Cardiac fibroblast (primary cell): Measurements from ENCODE around the gene PRKN.

Experiments used
- DNase-seq, 2 donors: peaks; one replicate each; pipeline versions ENCODE4 v3.0.0 to v3.0.0-alpha.2; 2010; ENCODE audit warnings: low read depth in 2 of 2
- H3K4me3 ChIP-seq, 2 donors: replicated peaks in 1 of 2; 1 replicate in 1 of 2; 2 replicates in 1 of 2; pipeline ENCODE4 v1.5.1; 2011; ENCODE audit warnings: low read depth in 2 of 2, low read length in 2 of 2, mild to moderate bottlenecking in 2 of 2, moderate library complexity in 1 of 2
- TF ChIP-seq, protein P1 (sequence below): IDR thresholded peaks from one replicate; pipeline ENCODE4 v1.5.1; 2011; ENCODE audit warnings: low read depth, mild to moderate bottlenecking, low read length, inconsistent platforms

Gene PRKN

DNA sequence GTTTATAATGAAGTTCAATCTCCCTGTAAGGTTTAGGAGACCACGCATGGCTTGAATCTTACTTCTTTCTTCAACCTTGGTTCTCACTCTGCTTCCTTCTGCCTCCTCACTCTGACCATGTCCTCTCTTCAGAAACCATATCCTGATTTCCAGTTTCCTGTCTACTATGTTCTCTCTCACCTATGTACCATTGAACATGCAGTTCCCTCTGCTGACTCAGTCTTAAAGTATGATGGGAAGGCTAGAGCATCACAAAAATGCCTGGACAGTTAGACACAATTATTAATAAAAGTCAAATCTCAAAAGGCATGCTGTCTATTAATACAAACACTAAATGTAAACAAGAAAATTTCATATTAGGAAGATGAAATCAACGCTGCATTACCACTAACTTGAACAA is 151.6 kb downstream of the PRKN start:
- TF ChIP-seq, protein P1, sequence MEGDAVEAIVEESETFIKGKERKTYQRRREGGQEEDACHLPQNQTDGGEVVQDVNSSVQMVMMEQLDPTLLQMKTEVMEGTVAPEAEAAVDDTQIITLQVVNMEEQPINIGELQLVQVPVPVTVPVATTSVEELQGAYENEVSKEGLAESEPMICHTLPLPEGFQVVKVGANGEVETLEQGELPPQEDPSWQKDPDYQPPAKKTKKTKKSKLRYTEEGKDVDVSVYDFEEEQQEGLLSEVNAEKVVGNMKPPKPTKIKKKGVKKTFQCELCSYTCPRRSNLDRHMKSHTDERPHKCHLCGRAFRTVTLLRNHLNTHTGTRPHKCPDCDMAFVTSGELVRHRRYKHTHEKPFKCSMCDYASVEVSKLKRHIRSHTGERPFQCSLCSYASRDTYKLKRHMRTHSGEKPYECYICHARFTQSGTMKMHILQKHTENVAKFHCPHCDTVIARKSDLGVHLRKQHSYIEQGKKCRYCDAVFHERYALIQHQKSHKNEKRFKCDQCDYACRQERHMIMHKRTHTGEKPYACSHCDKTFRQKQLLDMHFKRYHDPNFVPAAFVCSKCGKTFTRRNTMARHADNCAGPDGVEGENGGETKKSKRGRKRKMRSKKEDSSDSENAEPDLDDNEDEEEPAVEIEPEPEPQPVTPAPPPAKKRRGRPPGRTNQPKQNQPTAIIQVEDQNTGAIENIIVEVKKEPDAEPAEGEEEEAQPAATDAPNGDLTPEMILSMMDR, result no peak
- H3K4me3 ChIP-seq, result no peak overlapping the region
- no peak for DNase-seq

DNA sequence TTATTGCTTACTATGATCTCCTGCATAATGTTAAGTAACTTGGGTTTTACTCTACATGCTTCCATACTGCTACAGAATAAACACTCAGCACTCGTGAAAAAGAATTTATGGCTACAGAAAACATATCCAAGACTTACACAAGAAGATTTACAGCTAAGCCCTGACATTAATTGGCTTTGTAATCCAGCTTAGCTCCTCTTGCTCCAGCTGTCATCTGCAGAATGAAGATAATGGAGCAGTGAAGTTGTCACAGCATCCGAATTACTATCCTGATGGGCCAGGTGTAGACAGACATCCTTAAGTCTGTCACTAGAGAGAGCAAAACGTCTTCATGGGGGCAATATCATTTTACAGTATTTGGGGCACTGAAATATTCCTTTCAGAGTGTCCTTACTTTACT is 155.3 kb downstream of the PRKN start:
- TF ChIP-seq, protein P1, result no peak
- DNase-seq, result no peak
- H3K4me3 ChIP-seq, result no peak overlapping the region

DNA sequence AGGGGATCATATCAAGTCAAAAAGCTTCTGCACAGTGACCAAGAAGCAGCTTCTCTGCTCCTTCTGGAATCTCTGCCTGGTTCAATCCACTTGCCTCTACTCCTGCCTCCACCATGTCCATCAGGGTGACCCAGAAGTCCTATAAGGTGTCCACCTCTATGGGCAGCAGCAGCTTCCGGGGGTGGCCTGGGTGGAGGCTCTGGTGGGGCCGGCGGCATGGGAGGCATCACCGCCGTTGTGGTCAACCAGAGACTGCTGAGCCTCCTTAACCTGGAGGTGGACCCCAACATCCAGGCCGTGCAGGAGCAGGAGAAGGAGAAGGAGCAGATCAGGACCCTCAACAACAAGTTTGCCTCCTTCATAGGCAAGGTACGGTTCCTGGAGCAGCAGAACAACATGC is 159.3 kb downstream of the PRKN start:
- no peak for DNase-seq
- TF ChIP-seq, protein P1, result no peak
- H3K4me3 ChIP-seq, result no peak overlapping the region

DNA sequence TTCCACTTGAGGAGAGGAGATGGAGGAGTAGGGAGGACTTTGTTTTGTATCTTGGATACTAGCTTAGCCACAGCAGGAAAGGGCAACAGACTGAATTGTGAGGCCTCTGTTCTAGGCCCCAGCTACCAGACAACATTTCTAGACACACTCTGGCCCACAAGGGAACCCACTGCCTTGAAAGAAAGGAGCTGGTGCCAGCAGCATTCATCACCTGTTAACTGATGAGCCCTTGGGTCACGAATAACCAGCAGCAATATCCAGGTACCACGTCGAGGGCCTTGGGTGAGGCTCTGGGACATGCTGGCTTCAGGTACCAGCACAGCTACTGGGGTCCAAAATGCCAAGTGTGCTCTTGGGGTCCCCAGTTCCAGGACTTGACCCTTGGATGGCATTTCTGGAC is 165.5 kb downstream of the PRKN start:
- TF ChIP-seq, protein P1, result no peak
- no peak overlapping the region for H3K4me3 ChIP-seq
- no peak for DNase-seq

DNA sequence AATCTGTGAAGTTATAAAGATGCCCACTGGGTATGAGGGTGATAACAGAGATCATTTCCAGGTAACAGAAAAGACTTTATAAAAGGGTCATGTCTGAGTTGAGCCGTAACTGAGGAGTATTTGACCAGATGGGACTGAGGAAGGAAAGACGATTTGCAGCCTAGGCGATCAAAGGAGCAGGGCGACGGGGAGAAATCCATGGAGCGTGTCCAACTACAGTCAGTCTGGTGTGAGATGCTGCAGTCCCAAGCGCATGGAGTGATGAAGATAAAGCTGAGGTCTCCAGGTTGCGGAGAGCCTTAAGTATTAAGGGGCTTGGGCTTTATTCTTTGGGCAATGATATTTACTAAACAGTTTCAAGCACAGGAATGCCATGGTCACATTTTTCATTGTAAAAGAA is 166.7 kb downstream of the PRKN start:
- TF ChIP-seq, protein P1, result no peak
- H3K4me3 ChIP-seq, result no peak overlapping the region
- DNase-seq, result no peak

DNA sequence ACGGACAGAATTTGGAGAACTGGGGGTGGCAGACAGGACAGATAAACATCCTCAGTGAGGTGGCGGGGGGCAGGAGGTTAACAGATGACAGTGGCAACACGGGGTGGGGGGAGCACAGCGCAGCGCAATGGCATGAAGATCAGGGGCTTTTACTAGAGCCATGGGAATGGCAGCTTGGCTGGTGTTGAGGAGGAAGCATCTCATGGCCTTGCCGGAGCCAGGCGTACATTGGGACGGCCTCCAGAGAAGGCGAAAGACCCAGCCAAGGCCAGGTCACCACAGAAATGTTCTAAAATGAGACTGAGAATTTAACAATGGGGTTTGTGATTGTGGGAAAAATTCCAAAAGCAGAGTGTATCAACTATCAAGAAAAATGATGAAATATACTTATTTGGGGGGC is 173.0 kb downstream of the PRKN start:
- no peak overlapping the region for H3K4me3 ChIP-seq
- TF ChIP-seq, protein P1, result no peak
- DNase-seq, result no peak

DNA sequence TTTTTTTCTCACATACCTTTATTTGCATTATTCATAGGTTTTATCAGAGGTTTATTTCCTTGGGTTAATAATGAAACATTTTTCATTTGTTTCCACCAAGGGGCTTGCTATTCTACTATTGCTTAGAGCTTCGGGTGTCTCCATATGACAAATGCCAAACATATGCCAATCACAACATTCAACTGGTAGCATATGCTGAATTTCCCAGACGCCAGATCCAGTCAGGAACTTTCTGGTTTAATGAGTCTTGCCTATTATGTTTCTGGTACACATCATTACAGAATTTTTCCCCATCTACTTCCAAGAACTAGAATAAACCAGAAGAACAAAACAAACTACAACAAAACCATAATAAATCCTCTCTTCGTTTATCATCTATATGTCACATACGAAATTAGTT is 180.7 kb downstream of the PRKN start:
- DNase-seq, result no peak
- TF ChIP-seq, protein P1, result no peak

More for the DNA sequence above, 180.7 kb downstream of the PRKN start:
- H3K4me3 ChIP-seq, result no peak overlapping the region
